Fibroblast of skin of abdomen (primary cell): ENCODE results near the gene RNASEH2B.

ENCODE experiments used
- DNase-seq: peaks from one replicate; pipeline ENCODE4 v3.0.0-alpha.2; 2013

The RNASEH2B gene

GRCh38 chr13:50941146-50941545, 31.6 kb downstream of the RNASEH2B start:
- DNase-seq: no peak

GRCh38 chr13:50942630-50943311, 33.2 kb downstream of the RNASEH2B start:
- DNase-seq: no peak

- no peak for DNase-seq
Observed at GRCh38 chr13:50945669-50946068, 36.1 kb downstream of the RNASEH2B start.

- peak; percentile 53 for DNase-seq
Observed at GRCh38 chr13:50948601-50949000, 39.0 kb downstream of the RNASEH2B start.

- peak; percentile 33 for DNase-seq
Observed at GRCh38 chr13:50950849-50951248, 41.3 kb downstream of the RNASEH2B start.

GRCh38 chr13:50951366-50951765, 41.8 kb downstream of the RNASEH2B start:
- peak; percentile 89 for DNase-seq

GRCh38 chr13:50955241-50955640, 45.6 kb downstream of the RNASEH2B start:
- DNase-seq: no peak

GRCh38 chr13:50955798-50956197, 46.2 kb downstream of the RNASEH2B start:
- DNase-seq: no peak

- no peak for DNase-seq
Observed at GRCh38 chr13:50957620-50958019, 48.0 kb downstream of the RNASEH2B start.

- DNase-seq: peak; percentile 13
Observed at GRCh38 chr13:50969691-50970090, 60.1 kb downstream of the RNASEH2B start.

- no peak for DNase-seq
Observed at GRCh38 chr13:50970956-50971355, 61.4 kb downstream of the RNASEH2B start.

GRCh38 chr13:50974268-50974667, 64.7 kb downstream of the RNASEH2B start:
- DNase-seq: no peak

- DNase-seq: no peak
Observed at GRCh38 chr13:50979187-50979586, 69.6 kb downstream of the RNASEH2B start.

GRCh38 chr13:50981686-50982085, 72.1 kb downstream of the RNASEH2B start:
- no peak for DNase-seq

GRCh38 chr13:50989476-50989875, 79.9 kb downstream of the RNASEH2B start:
- DNase-seq: no peak

- DNase-seq: no peak
Observed at GRCh38 chr13:50990065-50990817, 80.7 kb downstream of the RNASEH2B start.

- peak; percentile 57 for DNase-seq
Observed at GRCh38 chr13:50990818-50991506, 81.4 kb downstream of the RNASEH2B start.

GRCh38 chr13:50991579-50992521, 82.3 kb downstream of the RNASEH2B start:
- no peak for DNase-seq

GRCh38 chr13:50993371-50993770, 83.8 kb downstream of the RNASEH2B start:
- DNase-seq: no peak

GRCh38 chr13:50993934-50994333, 84.3 kb downstream of the RNASEH2B start:
- peak; percentile 68 for DNase-seq

- no peak for DNase-seq
Observed at GRCh38 chr13:50994651-50995050, 85.1 kb downstream of the RNASEH2B start.

- DNase-seq: no peak
Observed at GRCh38 chr13:50995854-50996253, 86.3 kb downstream of the RNASEH2B start.
